Measurements from ENCODE around the gene SHC1.
A peak's percentile ranks its signal among the peaks of the same experiment; 100 is the strongest.

The SHC1 gene

GRCh38 chr1:154959426-154959780, 11.1 kb downstream of the SHC1 start:
- DNase-seq (ENCODE audit: extremely low read depth in 1 of 2, low read depth in 1 of 2), result no peak

GRCh38 chr1:154958681-154959425, 11.7 kb downstream of the SHC1 start:
- no peak for DNase-seq (ENCODE audit: extremely low read depth in 1 of 2, low read depth in 1 of 2)

DNA sequence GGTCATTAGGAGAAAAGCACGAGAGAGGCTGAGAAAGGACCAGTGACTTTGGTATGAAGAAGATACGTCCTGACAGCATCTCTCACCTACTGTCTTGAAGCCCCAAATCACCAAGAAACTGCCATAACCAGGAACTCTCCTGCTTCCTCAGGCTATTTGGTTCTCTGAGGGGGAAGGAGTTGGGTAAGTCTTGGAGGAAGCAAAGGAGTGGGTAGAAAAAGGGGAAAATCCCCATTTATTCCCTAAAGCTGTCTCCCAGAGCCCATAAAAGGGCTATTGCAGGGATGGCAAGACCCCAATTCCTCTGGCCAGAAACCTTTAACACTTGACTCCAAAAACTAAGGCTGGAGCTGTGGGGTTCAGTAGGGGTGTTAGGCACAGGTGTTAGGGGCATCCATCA, 12.5 kb downstream of the SHC1 start:
- DNase-seq (ENCODE audit: extremely low read depth in 1 of 2, low read depth in 1 of 2), result no peak

DNA sequence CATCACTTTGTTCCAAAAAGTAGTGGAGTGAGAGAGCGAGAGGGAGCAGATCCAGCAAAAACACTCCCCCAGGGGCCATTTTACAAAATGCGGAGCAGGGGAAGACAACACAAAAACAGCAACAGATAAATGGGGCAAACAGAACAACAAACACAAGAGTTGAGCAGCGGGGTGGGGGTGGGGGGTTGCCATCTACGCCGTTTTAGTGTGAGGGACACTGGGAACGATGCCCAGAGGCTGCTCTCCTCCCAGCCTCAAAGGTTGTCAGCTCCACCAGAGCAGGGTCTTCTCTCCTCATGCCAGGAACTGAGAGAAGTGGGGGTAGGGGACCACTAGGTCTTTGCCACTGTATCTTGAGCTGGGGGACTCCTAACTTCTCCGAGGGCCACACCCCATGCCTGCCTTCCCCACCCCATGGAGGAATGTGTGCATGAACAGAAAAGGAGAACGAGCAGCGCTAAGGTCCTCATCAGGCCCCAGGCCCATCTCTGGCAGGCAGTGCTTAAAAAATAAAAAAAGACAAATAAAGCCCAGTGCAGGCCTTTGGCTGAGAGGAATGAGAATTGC, 13.4 kb downstream of the SHC1 start:
- no peak for DNase-seq (ENCODE audit: extremely low read depth in 1 of 2, low read depth in 1 of 2)

DNA sequence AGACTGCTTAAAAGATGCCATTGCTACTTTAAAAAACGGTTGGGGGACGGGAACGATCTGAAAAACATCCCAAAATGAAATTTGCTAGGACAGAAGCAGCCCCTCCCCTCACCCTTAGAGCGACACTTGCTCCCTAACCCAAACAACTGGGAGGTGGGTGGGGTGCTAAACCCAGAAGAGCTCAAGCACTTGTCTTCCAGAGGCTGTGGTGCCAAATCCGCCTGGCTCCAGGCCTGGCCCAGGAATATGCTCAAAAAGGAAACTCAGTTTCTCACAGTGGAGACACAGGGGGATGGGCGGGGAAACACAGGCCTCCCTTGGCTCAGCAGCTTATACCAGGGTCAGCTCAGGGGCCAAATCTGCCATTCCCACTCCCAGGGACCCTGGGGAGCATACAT, 14.0 kb downstream of the SHC1 start:
- DNase-seq (ENCODE audit: extremely low read depth in 1 of 2, low read depth in 1 of 2), result no peak

DNA sequence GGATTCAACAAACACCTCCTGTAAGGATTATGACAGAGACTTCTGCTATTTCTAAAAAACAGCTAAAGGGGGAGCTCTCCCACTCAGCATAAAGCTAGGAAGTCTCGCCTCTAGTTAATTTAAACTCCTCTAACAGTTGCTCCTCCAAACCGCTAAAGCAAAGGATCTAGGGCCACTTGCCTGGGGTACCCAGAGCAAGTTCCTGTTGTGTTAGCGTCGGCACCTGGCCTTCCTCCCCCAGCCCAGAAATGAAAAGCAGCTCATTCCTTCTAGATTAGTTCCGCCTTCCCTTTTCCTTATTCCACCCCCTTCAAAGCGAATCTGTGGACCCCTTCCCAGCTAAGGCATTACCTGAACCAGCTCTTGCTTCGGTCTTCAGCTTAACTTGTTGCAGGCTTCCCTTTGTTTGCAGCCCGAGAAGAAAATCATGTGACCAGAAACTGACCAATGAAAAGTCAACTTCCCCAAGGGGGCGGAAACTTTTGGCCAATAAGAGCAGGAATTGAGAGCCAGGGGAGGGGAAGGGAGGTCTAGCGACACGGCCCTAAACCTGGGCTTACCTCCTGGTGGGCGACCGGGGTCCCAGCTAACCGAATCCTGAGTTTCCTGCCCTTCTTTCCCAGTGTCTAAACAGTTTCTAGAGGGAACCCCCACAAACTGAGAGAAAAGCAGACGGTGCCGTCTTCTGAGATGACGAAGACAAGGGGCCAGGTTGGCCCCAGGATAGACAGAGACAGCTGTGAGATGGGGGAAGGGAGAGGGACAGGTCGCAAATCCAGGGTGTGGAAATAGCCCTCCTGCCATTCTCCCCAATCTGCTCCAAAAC, 14.6 kb downstream of the SHC1 start, which contains the start of gene PBXIP1:
Gene PBXIP1, minus strand, starts transcription at position 382 of the 826 bp plus-strand sequence. CDS start 2,378 bp downstream, outside the sequence.
- DNase-seq (ENCODE audit: extremely low read depth in 1 of 2, low read depth in 1 of 2), result peak; percentile 47 to 53

DNA sequence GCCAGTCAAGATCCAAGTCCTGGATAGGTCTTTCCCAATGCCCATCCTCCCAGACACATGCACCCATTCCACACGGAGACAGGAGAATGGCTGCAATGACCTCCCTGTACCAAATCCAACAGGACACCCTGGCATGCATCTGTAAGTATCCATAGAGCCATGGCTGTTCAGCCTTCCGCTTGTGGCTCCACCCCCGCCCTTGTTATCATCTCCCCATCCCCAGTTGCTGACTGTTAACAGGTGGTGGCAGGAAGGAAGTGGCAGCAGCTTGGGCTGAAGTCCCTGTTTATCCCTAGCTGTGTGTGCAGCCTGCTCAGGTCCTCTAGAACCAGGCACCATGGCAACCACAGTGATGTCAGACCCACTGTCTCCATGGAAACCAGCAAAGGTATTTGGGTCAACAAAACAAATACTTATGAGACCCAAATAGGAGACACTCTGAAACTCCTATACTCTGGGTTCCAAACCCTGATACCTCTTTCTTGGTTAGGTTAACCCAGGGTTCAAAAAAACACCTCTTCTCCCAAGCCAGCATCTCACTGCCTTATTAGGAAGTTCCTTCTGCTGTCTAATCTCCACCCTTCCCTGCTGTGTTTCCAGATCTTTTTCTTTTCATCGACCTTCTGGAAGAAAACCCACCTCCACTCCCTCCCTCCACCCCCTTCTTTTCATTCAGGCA, 15.4 kb downstream of the SHC1 start:
- peak; percentile 78 to 92 for DNase-seq (ENCODE audit: extremely low read depth in 1 of 2, low read depth in 1 of 2)

- DNase-seq (ENCODE audit: extremely low read depth in 1 of 2, low read depth in 1 of 2), result no peak
Measured at GRCh38 chr1:154954541-154954940, 16.0 kb downstream of the SHC1 start.

DNA sequence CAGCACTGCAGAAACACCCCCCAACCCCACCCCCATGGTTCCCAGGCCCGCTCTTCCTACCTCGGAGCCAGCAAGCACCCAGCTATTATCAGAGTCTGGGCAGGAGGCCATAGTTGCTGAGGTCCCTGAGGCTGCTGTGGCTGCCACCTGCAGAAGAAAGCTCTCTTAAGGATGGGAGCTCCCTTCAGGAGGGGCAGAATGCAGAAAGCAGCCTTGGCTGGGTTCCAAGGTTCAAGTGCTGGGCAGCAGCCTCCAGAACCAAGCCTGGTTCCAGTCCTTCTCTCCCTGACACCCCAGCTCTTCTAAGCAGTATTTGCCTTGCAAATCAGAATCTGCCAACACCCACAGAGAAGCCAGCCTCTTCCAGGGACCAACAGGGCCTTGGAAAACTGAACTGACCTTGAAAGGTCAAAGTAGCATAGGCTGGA, 16.9 kb downstream of the SHC1 start:
- no peak for DNase-seq (ENCODE audit: extremely low read depth in 1 of 2, low read depth in 1 of 2)

- DNase-seq (ENCODE audit: extremely low read depth in 1 of 2, low read depth in 1 of 2), result no peak
Measured at GRCh38 chr1:154952664-154953063, 17.9 kb downstream of the SHC1 start.

- DNase-seq (ENCODE audit: extremely low read depth in 1 of 2, low read depth in 1 of 2), result peak in 1 of 2 donors; percentile 32
Measured at GRCh38 chr1:154951901-154952657, 18.5 kb downstream of the SHC1 start.

DNA sequence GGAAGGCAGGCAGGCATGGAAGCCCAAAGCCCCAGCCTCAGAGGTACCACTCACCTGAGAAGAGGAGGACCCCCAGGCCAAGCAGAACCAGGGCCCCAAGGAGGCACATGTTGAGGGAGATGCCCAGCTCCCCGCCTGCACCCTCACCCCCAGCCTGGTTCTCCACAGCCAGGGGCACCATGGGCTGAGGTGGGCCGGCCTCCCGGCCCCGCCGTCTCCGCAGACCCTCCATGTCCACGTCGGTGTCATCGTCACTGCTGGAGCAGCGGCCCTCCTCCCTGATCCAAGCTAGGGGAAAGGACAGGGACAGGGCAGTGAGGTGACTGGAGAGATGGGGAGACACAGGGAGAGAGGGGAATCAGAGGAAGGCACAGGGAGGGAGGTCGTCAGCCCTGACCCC, 22.5 kb downstream of the SHC1 start:
- DNase-seq (ENCODE audit: extremely low read depth in 1 of 2, low read depth in 1 of 2), result no peak

DNA sequence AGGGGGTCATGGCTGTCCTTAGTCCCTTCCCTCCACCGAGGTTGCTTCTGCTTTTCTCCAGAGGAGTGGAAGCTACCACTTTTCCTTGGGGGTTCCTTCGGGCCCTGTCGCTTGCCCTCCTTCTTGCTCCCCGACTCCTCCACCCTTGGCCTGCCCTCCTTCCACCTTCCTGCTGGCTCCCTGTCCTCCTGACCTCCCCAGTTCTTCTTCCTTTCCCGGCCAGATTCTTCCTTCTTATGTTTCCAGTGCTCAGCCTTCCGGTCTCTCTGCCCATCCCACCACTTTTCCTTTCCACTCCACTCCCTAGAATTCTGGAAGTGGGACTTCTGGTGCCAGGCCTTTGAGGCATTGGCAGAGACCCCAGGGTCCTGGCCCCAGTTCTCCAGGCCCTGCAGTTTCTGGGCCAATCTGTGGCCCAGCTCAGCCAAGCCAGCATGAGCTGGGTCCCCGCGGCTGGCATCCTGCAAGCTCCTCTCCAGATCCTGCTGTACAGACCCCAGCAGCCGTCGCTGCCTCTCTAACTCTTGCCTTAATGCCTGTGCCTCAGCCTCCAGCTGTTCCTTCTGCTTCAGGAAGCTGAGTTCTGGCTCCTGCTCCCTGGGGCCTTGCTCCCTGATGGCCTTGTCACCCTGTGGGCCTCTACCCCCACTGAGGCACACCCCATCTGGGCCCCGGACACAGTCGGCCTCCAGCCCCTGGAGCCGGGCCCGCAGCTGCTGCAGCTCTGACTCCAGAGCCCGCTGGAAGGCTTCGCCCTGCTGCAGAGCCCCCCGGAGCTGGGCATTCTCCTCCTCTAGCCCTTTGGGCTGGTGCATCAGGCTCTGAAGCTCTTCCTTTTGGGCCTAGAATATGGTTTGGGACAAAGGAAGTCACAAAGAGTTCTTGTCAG, 24.3 kb downstream of the SHC1 start:
- no peak for DNase-seq (ENCODE audit: extremely low read depth in 1 of 2, low read depth in 1 of 2)

DNA sequence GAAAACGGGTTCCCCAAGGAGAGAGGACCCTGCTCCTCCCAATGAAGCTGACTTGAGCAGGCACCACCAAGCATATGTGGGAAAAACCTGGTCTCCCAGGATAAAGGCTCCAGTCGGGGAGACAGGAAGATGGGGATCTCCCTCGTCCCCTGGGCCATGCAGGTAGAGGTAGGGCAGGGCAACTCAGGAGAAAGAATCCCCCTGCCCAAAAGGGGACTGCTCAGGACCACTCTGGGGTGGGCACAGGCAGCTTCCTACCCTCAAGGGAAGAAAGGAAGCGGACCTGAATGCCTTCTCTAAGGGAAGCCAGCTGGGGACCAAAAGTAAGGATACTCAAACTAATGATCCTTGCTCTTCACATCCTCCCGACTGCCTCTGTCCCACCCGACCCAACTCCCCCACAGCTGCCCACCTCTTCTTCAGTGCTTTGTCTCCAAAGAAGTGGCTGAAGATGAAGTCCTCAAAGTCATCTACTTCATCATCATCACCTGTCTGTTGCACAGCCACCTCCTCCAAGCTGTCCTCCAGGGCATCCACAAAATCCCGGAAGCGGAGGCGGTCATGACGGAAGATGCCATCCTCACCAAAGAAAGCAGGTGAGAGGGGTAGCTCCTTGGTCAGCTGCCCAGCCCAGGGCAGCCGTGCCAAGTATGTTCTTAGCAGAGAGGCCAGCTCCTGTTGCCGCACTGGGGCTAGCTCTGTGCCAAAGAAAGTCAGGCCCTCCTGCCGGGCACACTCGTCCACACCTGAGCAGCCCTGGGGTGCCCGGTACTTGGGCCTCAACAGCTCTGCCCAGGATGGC, 25.2 kb downstream of the SHC1 start:
- no peak for DNase-seq (ENCODE audit: extremely low read depth in 1 of 2, low read depth in 1 of 2)

DNA sequence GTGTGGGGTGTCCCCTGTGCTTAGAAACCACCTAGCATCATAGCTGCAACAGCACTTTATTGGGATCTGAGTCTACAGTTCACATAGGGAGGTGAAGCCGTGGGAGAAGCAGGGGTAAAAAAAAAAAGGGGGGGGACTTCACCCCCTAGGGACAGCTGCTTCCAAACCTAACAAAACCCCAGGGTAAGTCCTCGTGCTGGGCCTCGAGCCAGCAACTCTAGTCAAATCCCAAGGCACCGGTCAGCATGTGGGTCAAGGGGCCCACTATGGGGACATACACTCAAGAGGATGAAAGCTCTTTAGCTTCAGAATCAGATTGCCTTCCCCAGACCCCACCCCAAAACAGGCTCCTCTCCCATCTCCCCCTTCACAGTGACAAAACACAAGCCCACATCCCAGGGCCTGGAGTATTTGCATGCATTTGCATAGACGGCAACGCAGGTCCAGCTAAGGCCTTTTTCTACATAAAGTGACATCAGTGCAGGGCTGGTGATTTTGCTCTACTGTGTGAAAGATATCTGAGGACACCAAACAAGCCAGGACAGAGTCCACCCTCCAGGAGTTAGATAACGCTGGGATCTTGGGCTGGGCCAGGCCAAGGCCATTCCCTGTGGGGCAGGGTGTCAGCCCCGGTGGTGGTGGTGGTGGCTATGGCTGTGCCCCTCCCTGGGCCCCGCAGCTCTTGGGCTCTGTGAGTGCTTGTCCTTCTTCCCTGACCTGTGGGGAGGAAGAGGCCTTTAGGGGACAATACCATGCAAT, 26.0 kb downstream of the SHC1 start:
- DNase-seq (ENCODE audit: extremely low read depth in 1 of 2, low read depth in 1 of 2), result no peak

- DNase-seq (ENCODE audit: extremely low read depth in 1 of 2, low read depth in 1 of 2), result no peak
Measured at GRCh38 chr1:154943649-154944400, 26.7 kb downstream of the SHC1 start.

GRCh38 chr1:154941333-154942013, 29.1 kb downstream of the SHC1 start:
- DNase-seq (ENCODE audit: extremely low read depth in 1 of 2, low read depth in 1 of 2), result no peak
